K562 (cell line): ENCODE measurements around the gene SDCCAG8. TPM values are rescaled to one million over a fixed set of nuclear protein-coding genes. Genes with fewer than 3 reads are reported as not detected.

ENCODE experiments used
- ATAC-seq: fragments of 200-7000 bp; cut with Tn5 transposase; 3 replicates; pipeline ENCODE4 v1.9.1; 2020; ENCODE audit warnings: moderate library complexity
- BruUV-seq: library from RNA; stranded (reverse); fragments of 400-500 nt; replicated peaks from 2 replicates; lab custom pipeline; 2021; lab: Mats Ljungman, UMichigan
- CTCF ChIA-PET: fragments of 300-600 bp; formaldehyde crosslinking; extraction: SDS; loops from one replicate; lab custom pipeline; 2021; ENCODE audit warnings: low intra/inter-chr PET ratio; lab: Yijun Ruan, JAX
- POLR2A ChIA-PET: fragments of 300-600, 350-650 bp; sonication (Branson Sonifier 250); formaldehyde crosslinking; extraction: SDS; loops from one replicate; lab custom pipeline; 2021; ENCODE audit warnings: antibody characterized with exemption, inconsistent platforms; lab: Yijun Ruan, JAX
- DNase-seq, 4 experiments: peaks; one replicate each; pipeline versions ENCODE4 v3.0.0 to v3.0.0-alpha.2; 2011 to 2018; ENCODE audit warnings: low spot score in 3 of 4, mixed read lengths in 3 of 4; ENCODE audit errors: extremely low read depth in 1 of 4
- FAIRE-seq: peaks from 2 replicates; lab custom pipeline; 2011; peaks lifted over from hg19 to GRCh38; lab: Jason Lieb, UNC
- H2AFZ ChIP-seq: 2 replicates; pipeline ENCODE4 v1.6.0; 2011; ENCODE audit warnings: low read depth, low read length, control low read depth, inconsistent platforms
- H3K27ac ChIP-seq: fragments of 200-600 bp; 3 replicates; pipeline ENCODE4 v1.8.0; 2011; ENCODE audit warnings: low read depth, mild to moderate bottlenecking, control low read depth, inconsistent platforms, low read length, moderate library complexity, mixed read lengths; ENCODE audit errors: extremely low read depth
- H3K27me3 ChIP-seq, 2 experiments: fragments of 300-600 bp in 1 of 2; 2 replicates in 1 of 2; 3 replicates in 1 of 2; pipeline versions ENCODE4 v1.6.0 to v1.8.0; 2011; ENCODE audit warnings: inconsistent platforms in 2 of 2, low read length in 2 of 2, mild to moderate bottlenecking in 1 of 2, mixed read lengths in 1 of 2, moderate library complexity in 1 of 2; ENCODE audit not compliant: control insufficient read depth in 2 of 2, insufficient read depth in 2 of 2
- H3K36me3 ChIP-seq: fragments of 300-600 bp; 3 replicates; pipeline ENCODE4 v1.8.0; 2011; ENCODE audit warnings: mild to moderate bottlenecking, low read length, inconsistent platforms; ENCODE audit not compliant: control insufficient read depth, insufficient read depth
- H3K4me1 ChIP-seq, 2 experiments: fragments of 200-600 bp in 1 of 2; replicated peaks in 1 of 2; 2 replicates in 1 of 2; 3 replicates in 1 of 2; pipeline versions ENCODE4 v1.5.1 to v1.8.0; 2011; ENCODE audit warnings: inconsistent platforms in 2 of 2, low read length in 2 of 2, mild to moderate bottlenecking in 1 of 2, mixed read lengths in 1 of 2, moderate library complexity in 1 of 2; ENCODE audit not compliant: control insufficient read depth in 2 of 2, insufficient read depth in 2 of 2
- H3K4me2 ChIP-seq: 2 replicates; pipeline ENCODE4 v1.6.1; 2011; ENCODE audit warnings: low read length, control low read depth, inconsistent platforms, mixed read lengths; ENCODE audit not compliant: insufficient read depth
- H3K4me3 ChIP-seq: fragments of 200-600 bp; sonication (generic), shearing (Covaris generic); 2 replicates; pipeline ENCODE4 v1.5.1; 2016; ENCODE audit warnings: control low read depth, inconsistent platforms
- H3K79me2 ChIP-seq: fragments of 200-600 bp; 3 replicates; pipeline ENCODE4 v1.8.0; 2011; ENCODE audit warnings: low read length, inconsistent platforms; ENCODE audit not compliant: control insufficient read depth, insufficient read depth
- H3K9ac ChIP-seq, 2 experiments: 2 replicates each; pipeline versions ENCODE4 v1.6.0 to v1.6.1; 2011; ENCODE audit warnings: low read depth in 2 of 2, low read length in 2 of 2, control low read depth in 1 of 2, inconsistent platforms in 1 of 2, mild to moderate bottlenecking in 1 of 2, mixed read lengths in 1 of 2; ENCODE audit not compliant: insufficient read depth in 1 of 2
- H3K9me1 ChIP-seq: one replicate; pipeline ENCODE4 v1.6.0; 2011; ENCODE audit warnings: inconsistent platforms, mild to moderate bottlenecking, low read length, moderate library complexity; ENCODE audit not compliant: control insufficient read depth, insufficient read depth
- H3K9me3 ChIP-seq: replicated peaks from 2 replicates; pipeline ENCODE4 v1.5.1; 2011; ENCODE audit warnings: low read depth, low read length, inconsistent platforms; ENCODE audit not compliant: control insufficient read depth, insufficient read depth
- H4K20me1 ChIP-seq: replicated peaks from 2 replicates; pipeline ENCODE4 v1.6.1; 2011; ENCODE audit warnings: low read length, inconsistent platforms, mixed read lengths; ENCODE audit not compliant: control insufficient read depth, insufficient read depth
- ATF7 ChIP-seq: fragments of 450-650 bp; IDR thresholded peaks from 2 replicates; pipeline ENCODE4 v1.7.1; 2014; ENCODE audit warnings: mild to moderate bottlenecking, moderate library complexity
- CEBPG ChIP-seq, 3 experiments: fragments of 200-800 bp in 1 of 3; sonication (Bioruptor generic) in 1 of 3; sonication (generic) in 1 of 3; formaldehyde crosslinking in 1 of 3; IDR thresholded peaks in 2 of 3; conservative IDR thresholded peaks in 1 of 3; 2 replicates each; pipeline versions ENCODE4 v1.6.1 to v1.8.0; 2016 to 2022; ENCODE audit warnings: missing compliant biosample characterization in 2 of 3, missing genetic modification characterization in 2 of 3, mild to moderate bottlenecking in 1 of 3, missing genetic modification reagents in 1 of 3
- ELF2 ChIP-seq: fragments of 250-450 bp; sonication (Bioruptor Pico); IDR thresholded peaks from 2 replicates; pipeline ENCODE4 v1.5.0; 2021; ENCODE audit warnings: mild to moderate bottlenecking
- EZH2 ChIP-seq: IDR thresholded peaks from 2 replicates; pipeline ENCODE4 v1.6.1; 2012; ENCODE audit warnings: low read depth, mild to moderate bottlenecking, inconsistent platforms, low read length, borderline replicate concordance
- HMG20A ChIP-seq: fragments of 450-650 bp; formaldehyde crosslinking; conservative IDR thresholded peaks from 2 replicates; pipeline ENCODE4 v1.4.0; 2020; ENCODE audit warnings: mild to moderate bottlenecking, mixed read lengths
- KAT7 ChIP-seq: sonication (generic); formaldehyde crosslinking; IDR thresholded peaks from 2 replicates; pipeline ENCODE4 v1.8.0; 2022; ENCODE audit warnings: missing genetic modification reagents, mild to moderate bottlenecking, borderline replicate concordance
- KHSRP ChIP-seq: fragments of 450-650 bp; IDR thresholded peaks from 2 replicates; pipeline ENCODE4 v1.6.1; 2017
- L3MBTL2 ChIP-seq: fragments of 450-650 bp; IDR thresholded peaks from 2 replicates; pipeline ENCODE4 v1.6.1; 2016; ENCODE audit warnings: mild to moderate bottlenecking, moderate library complexity
- MCM2 ChIP-seq: fragments of 450-650 bp; IDR thresholded peaks from 2 replicates; pipeline ENCODE4 v1.6.1; 2017; ENCODE audit warnings: low read depth, mild to moderate bottlenecking
- MTA1 ChIP-seq: fragments of 450-650 bp; IDR thresholded peaks from 2 replicates; pipeline ENCODE4 v1.6.1; 2017; ENCODE audit warnings: borderline replicate concordance
- NCOA4 ChIP-seq: fragments of 450-650 bp; IDR thresholded peaks from 2 replicates; pipeline ENCODE4 v1.6.1; 2018; ENCODE audit warnings: mild to moderate bottlenecking; ENCODE audit not compliant: partially characterized antibody
- NCOR1 ChIP-seq: fragments of 450-650 bp; IDR thresholded peaks from 2 replicates; pipeline ENCODE4 v1.6.1; 2016; ENCODE audit warnings: mild to moderate bottlenecking, moderate library complexity
- NFXL1 ChIP-seq: fragments of 450-650 bp; formaldehyde crosslinking; IDR thresholded peaks from 2 replicates; pipeline ENCODE4 v1.4.0; 2021; ENCODE audit warnings: mild to moderate bottlenecking
- PURB ChIP-seq: sonication (generic); formaldehyde crosslinking; IDR thresholded peaks from 2 replicates; pipeline ENCODE4 v1.9.0; 2021; ENCODE audit warnings: low read depth, mild to moderate bottlenecking, missing genetic modification reagents
- SMAD1 ChIP-seq: fragments of 150-350 bp; IDR thresholded peaks from 2 replicates; pipeline ENCODE4 v1.6.1; 2014; ENCODE audit warnings: low read length, low read depth; ENCODE audit not compliant: partially characterized antibody
- SMARCA4 ChIP-seq: fragments of 450-650 bp; IDR thresholded peaks from 2 replicates; pipeline ENCODE4 v1.6.1; 2016
- YBX1 ChIP-seq: fragments of 450-650 bp; IDR thresholded peaks from 2 replicates; pipeline ENCODE4 v1.7.1; 2016; ENCODE audit warnings: mild to moderate bottlenecking
- ZNF778 ChIP-seq: fragments of 450-650 bp; formaldehyde crosslinking; IDR thresholded peaks from 2 replicates; pipeline ENCODE4 v1.4.0; 2020; ENCODE audit warnings: mild to moderate bottlenecking, moderate library complexity
- WGBS: fragments of 100-300 bp; shearing (Covaris generic); methylation state at CpG from one replicate; pipeline ENCODE4 v1.1.6; 2016; ENCODE audit warnings: low coverage, mixed read lengths; ENCODE audit not compliant: insufficient coverage; ENCODE audit errors: missing lambda C conversion rate; 5-methylcytosine and 5-hydroxymethylcytosine counted together
- in situ Hi-C: fragments of 300-500 bp; cut with MboI; formaldehyde crosslinking; loops from 4 replicates; pipeline ENCODE4 v1.15.0; 2018; ENCODE audit warnings: inconsistent platforms, mixed read lengths
- intact Hi-C: fragments of 100-400 bp; cut with micrococcal nuclease; formaldehyde crosslinking; loops from 2 replicates; pipeline ENCODE4 v1.14.2; 2022
- polyA plus RNA-seq, 8 experiments: library from polyadenylated mRNA; depleted of rRNA in 4 of 8; stranded (reverse) in 5 of 8; unstranded in 3 of 8; fragments of >200 nt; fragmentation: Nextera tagmentation in 2 of 8; fragmentation: Illumina TruSeq in 1 of 8; extraction: Ambion mirVana in 2 of 8; extraction: Trizol in 1 of 8; gene quantifications; 2 replicates each; pipeline versions ENCODE4 v1.2.1 to v1.2.3, GENCODE V29; 2011 to 2014; ENCODE audit warnings: inconsistent platforms in 1 of 8, missing spikeins in 1 of 8
- total RNA-seq, 7 experiments: library from RNA; depleted of rRNA in 6 of 7; stranded (reverse); fragments of >200 nt in 6 of 7; fragmentation: Illumina TruSeq in 2 of 7; extraction: Trizol in 2 of 7; gene quantifications; 2 replicates each; pipeline versions ENCODE4 v1.2.1 to v1.2.3, GENCODE V29; 2011 to 2021; ENCODE audit warnings: low replicate concordance in 1 of 7
- TF ChIP-seq, protein P1 (sequence below): sonication (generic); formaldehyde crosslinking; IDR thresholded peaks from 2 replicates; pipeline ENCODE4 v1.8.1; 2023; ENCODE audit warnings: mild to moderate bottlenecking, missing genetic modification reagents
- TF ChIP-seq, protein P2 (sequence below): fragments of 450-650 bp; formaldehyde crosslinking; IDR thresholded peaks from 2 replicates; pipeline ENCODE4 v1.4.0; 2022; ENCODE audit warnings: mild to moderate bottlenecking, moderate library complexity

The SDCCAG8 gene
- total and polyA plus RNA-seq, 9 of the 15 experiments (the other 6 are each of a cell fraction or from before 2014, with no cell fraction given) = 17.9 to 36.7 (median 25.4) TPM

DNA sequence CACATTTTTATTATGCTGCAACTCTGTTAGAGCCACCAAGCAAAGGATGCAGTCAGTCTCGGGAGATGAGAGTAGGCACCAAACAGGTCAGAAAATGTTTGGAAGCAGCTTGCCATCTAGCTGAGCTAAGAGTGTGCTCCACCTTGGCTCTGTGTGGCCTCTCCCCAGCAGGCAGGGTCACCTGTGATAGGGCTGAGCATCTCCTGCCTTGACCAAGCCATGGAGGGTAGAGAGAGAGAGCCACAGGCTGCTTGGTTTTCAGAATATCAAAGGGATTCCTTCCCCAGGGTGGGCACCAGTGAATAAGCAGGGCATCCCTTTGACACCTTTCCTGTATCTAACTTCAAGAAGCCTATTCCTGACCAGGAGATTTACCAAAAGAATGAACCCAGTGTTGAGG, 135.5 kb downstream of the SDCCAG8 start:
- no peaks in the 10 kb centered on the region for H3K9me1 ChIP-seq
- CTCF ChIA-PET = no interaction called here
- POLR2A ChIA-PET = no interaction called here
- H3K79me2 ChIP-seq = no peaks in the 10 kb centered on the region
- H3K36me3 ChIP-seq = no peaks in the 10 kb centered on the region
- H3K4me1 ChIP-seq = no peaks in the 10 kb centered on the region
- no peak overlapping the region for H2AFZ ChIP-seq
- FAIRE-seq (no peak), DNase-seq (no peak), ATAC-seq (no peak; the same call in 2 of the 3 replicates)
- WGBS = 21% methylated on average over 1 of the region's 1 CpG
- H3K9ac ChIP-seq = no peak overlapping the region
- H3K4me2 ChIP-seq = no peak overlapping the region
- no TSS peak for BruUV-seq
- H3K9me3 ChIP-seq = no peaks in the 10 kb centered on the region
- in situ Hi-C loops (no loop called here), intact Hi-C loops (no loop called here)
- no peaks in the 10 kb centered on the region for H4K20me1 ChIP-seq
- no peak overlapping the region for H3K27ac ChIP-seq
- H3K27me3 ChIP-seq = no peaks in the 10 kb centered on the region
- TF ChIP-seq SMAD1 (no peak), KHSRP (no peak), CEBPG (CRISPR knock-in tag; IDR thresholded peaks at IDR 0.05) (no peak), CEBPG (tag; conservative IDR thresholded peaks at IDR 0.05 in 1 of 2, IDR thresholded peaks at IDR 0.05 in 1 of 2) (no peak), YBX1 (no peak), HMG20A (CRISPR knock-in tag) (no peak), SMARCA4 (no peak), EZH2 (no peak), NCOR1 (no peak), L3MBTL2 (no peak), ELF2 (CRISPR knock-in tag) (no peak), MCM2 (no peak), ZNF778 (CRISPR knock-in tag) (no peak), MTA1 (no peak), NFXL1 (CRISPR knock-in tag) (no peak), NCOA4 (no peak), ATF7 (no peak), PURB (CRISPR knock-in tag) (no peak), KAT7 (no peak)
- TF ChIP-seq, protein P1, sequence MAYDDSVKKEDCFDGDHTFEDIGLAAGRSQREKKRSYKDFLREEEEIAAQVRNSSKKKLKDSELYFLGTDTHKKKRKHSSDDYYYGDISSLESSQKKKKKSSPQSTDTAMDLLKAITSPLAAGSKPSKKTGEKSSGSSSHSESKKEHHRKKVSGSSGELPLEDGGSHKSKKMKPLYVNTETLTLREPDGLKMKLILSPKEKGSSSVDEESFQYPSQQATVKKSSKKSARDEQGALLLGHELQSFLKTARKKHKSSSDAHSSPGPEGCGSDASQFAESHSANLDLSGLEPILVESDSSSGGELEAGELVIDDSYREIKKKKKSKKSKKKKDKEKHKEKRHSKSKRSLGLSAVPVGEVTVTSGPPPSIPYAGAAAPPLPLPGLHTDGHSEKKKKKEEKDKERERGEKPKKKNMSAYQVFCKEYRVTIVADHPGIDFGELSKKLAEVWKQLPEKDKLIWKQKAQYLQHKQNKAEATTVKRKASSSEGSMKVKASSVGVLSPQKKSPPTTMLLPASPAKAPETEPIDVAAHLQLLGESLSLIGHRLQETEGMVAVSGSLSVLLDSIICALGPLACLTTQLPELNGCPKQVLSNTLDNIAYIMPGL (CRISPR knock-in tag) = no peak
- TF ChIP-seq, protein P2, sequence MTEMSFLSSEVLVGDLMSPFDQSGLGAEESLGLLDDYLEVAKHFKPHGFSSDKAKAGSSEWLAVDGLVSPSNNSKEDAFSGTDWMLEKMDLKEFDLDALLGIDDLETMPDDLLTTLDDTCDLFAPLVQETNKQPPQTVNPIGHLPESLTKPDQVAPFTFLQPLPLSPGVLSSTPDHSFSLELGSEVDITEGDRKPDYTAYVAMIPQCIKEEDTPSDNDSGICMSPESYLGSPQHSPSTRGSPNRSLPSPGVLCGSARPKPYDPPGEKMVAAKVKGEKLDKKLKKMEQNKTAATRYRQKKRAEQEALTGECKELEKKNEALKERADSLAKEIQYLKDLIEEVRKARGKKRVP (CRISPR knock-in tag) = no peak
- H3K4me3 ChIP-seq = no peak overlapping the region
